ENCODE measurements around the gene ING5.

ING5 gene

GRCh38 chr2:241720560-241720959 lies 18.7 kb downstream of the ING5 start:
- no peak for DNase-seq (ENCODE audit: extremely low spot score)
- ChIA-PET POLR2A (no interaction called here), CTCF (interaction anchor here (2.0 kb wide), 1 partner anchor 158 kb away, joined by 6 read pairs; no protein-coding TSS in a partner anchor)
- TF ChIP-seq, protein P1, sequence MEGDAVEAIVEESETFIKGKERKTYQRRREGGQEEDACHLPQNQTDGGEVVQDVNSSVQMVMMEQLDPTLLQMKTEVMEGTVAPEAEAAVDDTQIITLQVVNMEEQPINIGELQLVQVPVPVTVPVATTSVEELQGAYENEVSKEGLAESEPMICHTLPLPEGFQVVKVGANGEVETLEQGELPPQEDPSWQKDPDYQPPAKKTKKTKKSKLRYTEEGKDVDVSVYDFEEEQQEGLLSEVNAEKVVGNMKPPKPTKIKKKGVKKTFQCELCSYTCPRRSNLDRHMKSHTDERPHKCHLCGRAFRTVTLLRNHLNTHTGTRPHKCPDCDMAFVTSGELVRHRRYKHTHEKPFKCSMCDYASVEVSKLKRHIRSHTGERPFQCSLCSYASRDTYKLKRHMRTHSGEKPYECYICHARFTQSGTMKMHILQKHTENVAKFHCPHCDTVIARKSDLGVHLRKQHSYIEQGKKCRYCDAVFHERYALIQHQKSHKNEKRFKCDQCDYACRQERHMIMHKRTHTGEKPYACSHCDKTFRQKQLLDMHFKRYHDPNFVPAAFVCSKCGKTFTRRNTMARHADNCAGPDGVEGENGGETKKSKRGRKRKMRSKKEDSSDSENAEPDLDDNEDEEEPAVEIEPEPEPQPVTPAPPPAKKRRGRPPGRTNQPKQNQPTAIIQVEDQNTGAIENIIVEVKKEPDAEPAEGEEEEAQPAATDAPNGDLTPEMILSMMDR (IDR thresholded peaks at IDR 0.05; ENCODE audit: control extremely low read depth, extremely low read depth, low read depth, missing control alignments): no peak

DNA sequence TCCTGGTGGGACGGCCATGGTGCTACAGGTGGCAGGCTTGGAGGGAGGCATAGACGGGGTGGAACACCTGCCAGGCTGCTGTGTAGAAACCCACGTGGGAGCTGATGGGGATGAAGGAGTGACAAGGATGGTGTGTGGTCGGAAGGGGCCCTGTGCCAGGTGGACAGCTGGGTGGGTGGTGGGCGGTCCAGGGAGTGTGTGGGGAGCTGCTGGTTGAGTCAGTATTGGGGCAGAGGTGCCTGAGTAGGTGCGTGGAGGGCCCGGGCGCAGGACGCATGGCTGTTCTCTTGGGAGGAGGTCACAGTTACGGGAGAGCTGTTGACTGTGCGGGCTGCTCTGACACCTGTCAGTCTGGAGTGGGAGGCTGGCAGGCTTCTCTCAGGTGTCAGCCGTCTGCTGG lies 20.0 kb downstream of the ING5 start:
- no peak for DNase-seq (ENCODE audit: extremely low spot score)
- TF ChIP-seq, protein P1 (IDR thresholded peaks at IDR 0.05; ENCODE audit: control extremely low read depth, extremely low read depth, low read depth, missing control alignments): no peak
- ChIA-PET CTCF (interaction anchor here (0.9 to 2.0 kb wide), 4 partner anchors 10 to 157 kb away, joined by 3 to 6 read pairs (median 4); partner anchors contain the start of genes D2HGDH and ING5), POLR2A (no interaction called here)

GRCh38 chr2:241722896-241723454 lies 21.1 kb downstream of the ING5 start:
- TF ChIP-seq, protein P1 (IDR thresholded peaks at IDR 0.05; ENCODE audit: control extremely low read depth, extremely low read depth, low read depth, missing control alignments): no peak
- ChIA-PET POLR2A (no interaction called here), CTCF (interaction anchor here (1.2 to 1.4 kb wide), 2 partner anchors 9 to 21 kb away, joined by 3 to 5 read pairs; partner anchors contain the start of gene ING5)
- DNase-seq (ENCODE audit: extremely low spot score): no peak

GRCh38 chr2:241724259-241724974 lies 22.6 kb downstream of the ING5 start:
- POLR2A ChIA-PET: interaction anchor here (1.2 kb wide), 1 partner anchor 10 kb away, joined by 5 read pairs; the partner anchor contains the start of gene D2HGDH
- TF ChIP-seq, protein P1 (IDR thresholded peaks at IDR 0.05; ENCODE audit: control extremely low read depth, extremely low read depth, low read depth, missing control alignments): no peak
- DNase-seq (ENCODE audit: extremely low spot score): no peak
- CTCF ChIA-PET: interaction anchor here (1.5 kb wide), 1 partner anchor 78 kb away, joined by 3 read pairs; no protein-coding TSS in a partner anchor

GRCh38 chr2:241724975-241725870 lies 23.4 kb downstream of the ING5 start:
- TF ChIP-seq, protein P1 (IDR thresholded peaks at IDR 0.05; ENCODE audit: control extremely low read depth, extremely low read depth, low read depth, missing control alignments): no peak
- CTCF ChIA-PET: interaction anchor here (1.2 to 1.5 kb wide), 2 partner anchors 9 to 79 kb away, joined by 3 read pairs; partner anchors contain the start of gene D2HGDH
- POLR2A ChIA-PET: interaction anchor here (0.6 to 1.2 kb wide), 2 partner anchors 10 kb away, joined by 4 to 5 read pairs; partner anchors contain the start of gene D2HGDH
- DNase-seq (ENCODE audit: extremely low spot score): no peak

- TF ChIP-seq, protein P1 (IDR thresholded peaks at IDR 0.05; ENCODE audit: control extremely low read depth, extremely low read depth, low read depth, missing control alignments): no peak
- CTCF ChIA-PET: interaction anchor here (1.2 to 1.5 kb wide), 2 partner anchors 7 to 80 kb away, joined by 3 read pairs; partner anchors contain the start of gene D2HGDH
- DNase-seq (ENCODE audit: extremely low spot score): no peak
- POLR2A ChIA-PET: no interaction called here
Observed at GRCh38 chr2:241726459-241726858, 24.6 kb downstream of the ING5 start.

Measured in GM10248 (cell line).